K562 (cell line): ENCODE measurements around the gene TPMT. TPM values are rescaled to one million over a fixed set of nuclear protein-coding genes. Genes with fewer than 3 reads are reported as not detected.

Experiments used
- ATAC-seq: fragments of 200-7000 bp; cut with Tn5 transposase; 3 replicates; pipeline ENCODE4 v1.9.1; 2020; ENCODE audit warnings: moderate library complexity
- BruUV-seq: library from RNA; stranded (reverse); fragments of 400-500 nt; replicated peaks from 2 replicates; lab custom pipeline; 2021; lab: Mats Ljungman, UMichigan
- CTCF ChIA-PET: fragments of 300-600 bp; formaldehyde crosslinking; extraction: SDS; loops from one replicate; lab custom pipeline; 2021; ENCODE audit warnings: low intra/inter-chr PET ratio; lab: Yijun Ruan, JAX
- POLR2A ChIA-PET: fragments of 300-600, 350-650 bp; sonication (Branson Sonifier 250); formaldehyde crosslinking; extraction: SDS; loops from one replicate; lab custom pipeline; 2021; ENCODE audit warnings: antibody characterized with exemption, inconsistent platforms; lab: Yijun Ruan, JAX
- DNase-seq, 4 experiments: peaks; one replicate each; pipeline versions ENCODE4 v3.0.0 to v3.0.0-alpha.2; 2011 to 2018; ENCODE audit warnings: low spot score in 3 of 4, mixed read lengths in 3 of 4; ENCODE audit errors: extremely low read depth in 1 of 4
- FAIRE-seq: peaks from 2 replicates; lab custom pipeline; 2011; peaks lifted over from hg19 to GRCh38; lab: Jason Lieb, UNC
- H2AFZ ChIP-seq: 2 replicates; pipeline ENCODE4 v1.6.0; 2011; ENCODE audit warnings: low read depth, low read length, control low read depth, inconsistent platforms
- H3K27ac ChIP-seq: fragments of 200-600 bp; 3 replicates; pipeline ENCODE4 v1.8.0; 2011; ENCODE audit warnings: low read depth, mild to moderate bottlenecking, control low read depth, inconsistent platforms, low read length, moderate library complexity, mixed read lengths; ENCODE audit errors: extremely low read depth
- H3K27me3 ChIP-seq, 2 experiments: fragments of 300-600 bp in 1 of 2; 2 replicates in 1 of 2; 3 replicates in 1 of 2; pipeline versions ENCODE4 v1.6.0 to v1.8.0; 2011; ENCODE audit warnings: inconsistent platforms in 2 of 2, low read length in 2 of 2, mild to moderate bottlenecking in 1 of 2, mixed read lengths in 1 of 2, moderate library complexity in 1 of 2; ENCODE audit not compliant: control insufficient read depth in 2 of 2, insufficient read depth in 2 of 2
- H3K36me3 ChIP-seq: fragments of 300-600 bp; 3 replicates; pipeline ENCODE4 v1.8.0; 2011; ENCODE audit warnings: mild to moderate bottlenecking, low read length, inconsistent platforms; ENCODE audit not compliant: control insufficient read depth, insufficient read depth
- H3K4me1 ChIP-seq, 2 experiments: fragments of 200-600 bp in 1 of 2; replicated peaks in 1 of 2; 2 replicates in 1 of 2; 3 replicates in 1 of 2; pipeline versions ENCODE4 v1.5.1 to v1.8.0; 2011; ENCODE audit warnings: inconsistent platforms in 2 of 2, low read length in 2 of 2, mild to moderate bottlenecking in 1 of 2, mixed read lengths in 1 of 2, moderate library complexity in 1 of 2; ENCODE audit not compliant: control insufficient read depth in 2 of 2, insufficient read depth in 2 of 2
- H3K4me2 ChIP-seq: 2 replicates; pipeline ENCODE4 v1.6.1; 2011; ENCODE audit warnings: low read length, control low read depth, inconsistent platforms, mixed read lengths; ENCODE audit not compliant: insufficient read depth
- H3K4me3 ChIP-seq: fragments of 200-600 bp; sonication (generic), shearing (Covaris generic); 2 replicates; pipeline ENCODE4 v1.5.1; 2016; ENCODE audit warnings: control low read depth, inconsistent platforms
- H3K79me2 ChIP-seq: fragments of 200-600 bp; 3 replicates; pipeline ENCODE4 v1.8.0; 2011; ENCODE audit warnings: low read length, inconsistent platforms; ENCODE audit not compliant: control insufficient read depth, insufficient read depth
- H3K9ac ChIP-seq, 2 experiments: 2 replicates each; pipeline versions ENCODE4 v1.6.0 to v1.6.1; 2011; ENCODE audit warnings: low read depth in 2 of 2, low read length in 2 of 2, control low read depth in 1 of 2, inconsistent platforms in 1 of 2, mild to moderate bottlenecking in 1 of 2, mixed read lengths in 1 of 2; ENCODE audit not compliant: insufficient read depth in 1 of 2
- H3K9me1 ChIP-seq: one replicate; pipeline ENCODE4 v1.6.0; 2011; ENCODE audit warnings: inconsistent platforms, mild to moderate bottlenecking, low read length, moderate library complexity; ENCODE audit not compliant: control insufficient read depth, insufficient read depth
- H3K9me3 ChIP-seq: replicated peaks from 2 replicates; pipeline ENCODE4 v1.5.1; 2011; ENCODE audit warnings: low read depth, low read length, inconsistent platforms; ENCODE audit not compliant: control insufficient read depth, insufficient read depth
- H4K20me1 ChIP-seq: replicated peaks from 2 replicates; pipeline ENCODE4 v1.6.1; 2011; ENCODE audit warnings: low read length, inconsistent platforms, mixed read lengths; ENCODE audit not compliant: control insufficient read depth, insufficient read depth
- CREB3 ChIP-seq: fragments of 450-650 bp; conservative IDR thresholded peaks from 2 replicates; pipeline ENCODE4 v1.6.1; 2016; ENCODE audit warnings: missing genetic modification characterization, low read depth, mild to moderate bottlenecking, missing compliant biosample characterization, moderate library complexity
- CTCFL ChIP-seq: IDR thresholded peaks from 2 replicates; pipeline ENCODE4 v1.6.1; 2011; ENCODE audit warnings: borderline replicate concordance, low read depth, mild to moderate bottlenecking, moderate library complexity, low read length; ENCODE audit not compliant: insufficient read depth, poor library complexity, severe bottlenecking
- ETV1 ChIP-seq: fragments of 450-650 bp; conservative IDR thresholded peaks from 2 replicates; pipeline ENCODE4 v1.6.1; 2016; ENCODE audit warnings: missing genetic modification characterization, control low read depth, low read depth, missing compliant biosample characterization
- HNRNPL ChIP-seq: fragments of 200-400 bp; formaldehyde crosslinking; IDR thresholded peaks from 2 replicates; pipeline ENCODE4 v1.6.1; 2017; ENCODE audit warnings: low read depth, mild to moderate bottlenecking, low read length
- HOMEZ ChIP-seq: fragments of 250-450 bp; sonication (Bioruptor Pico); IDR thresholded peaks from 2 replicates; pipeline ENCODE4 v1.4.0; 2020; ENCODE audit warnings: mild to moderate bottlenecking, moderate library complexity
- NCOA2 ChIP-seq, 2 experiments: fragments of 450-650 bp; IDR thresholded peaks; 2 replicates each; pipeline ENCODE4 v1.6.1; 2018; ENCODE audit warnings: mild to moderate bottlenecking in 2 of 2, moderate library complexity in 1 of 2; ENCODE audit not compliant: partially characterized antibody in 2 of 2
- NEUROD1 ChIP-seq: fragments of 150-350 bp; IDR thresholded peaks from 2 replicates; pipeline ENCODE4 v1.6.1; 2014; ENCODE audit warnings: borderline replicate concordance, low read length, low read depth; ENCODE audit not compliant: partially characterized antibody
- NR1H2 ChIP-seq: sonication (generic); formaldehyde crosslinking; IDR thresholded peaks from 2 replicates; pipeline ENCODE4 v1.4.0; 2020; ENCODE audit warnings: mild to moderate bottlenecking, missing genetic modification reagents
- TEAD2 ChIP-seq: fragments of 450-650 bp; IDR thresholded peaks from 2 replicates; pipeline ENCODE4 v1.6.1; 2016; ENCODE audit warnings: missing genetic modification characterization, control low read depth, missing compliant biosample characterization
- ZBED1 ChIP-seq: IDR thresholded peaks from 2 replicates; pipeline ENCODE4 v1.6.1; 2014
- ZBTB1 ChIP-seq: sonication (generic); formaldehyde crosslinking; IDR thresholded peaks from 2 replicates; pipeline ENCODE4 v1.8.1; 2023; ENCODE audit warnings: missing genetic modification reagents, low read depth, mild to moderate bottlenecking, borderline replicate concordance
- ZBTB49 ChIP-seq: sonication (generic); formaldehyde crosslinking; IDR thresholded peaks from 2 replicates; pipeline ENCODE4 v1.8.0; 2022; ENCODE audit warnings: missing genetic modification reagents, mild to moderate bottlenecking, borderline replicate concordance
- ZFP1 ChIP-seq: fragments of 450-650 bp; formaldehyde crosslinking; IDR thresholded peaks from 2 replicates; pipeline ENCODE4 v1.4.0; 2020; ENCODE audit warnings: mild to moderate bottlenecking, mixed read lengths
- WGBS: fragments of 100-300 bp; shearing (Covaris generic); methylation state at CpG from one replicate; pipeline ENCODE4 v1.1.6; 2016; ENCODE audit warnings: low coverage, mixed read lengths; ENCODE audit not compliant: insufficient coverage; ENCODE audit errors: missing lambda C conversion rate; 5-methylcytosine and 5-hydroxymethylcytosine counted together
- in situ Hi-C: fragments of 300-500 bp; cut with MboI; formaldehyde crosslinking; loops from 4 replicates; pipeline ENCODE4 v1.15.0; 2018; ENCODE audit warnings: inconsistent platforms, mixed read lengths
- intact Hi-C: fragments of 100-400 bp; cut with micrococcal nuclease; formaldehyde crosslinking; loops from 2 replicates; pipeline ENCODE4 v1.14.2; 2022
- polyA plus RNA-seq, 8 experiments: library from polyadenylated mRNA; depleted of rRNA in 4 of 8; stranded (reverse) in 5 of 8; unstranded in 3 of 8; fragments of >200 nt; fragmentation: Nextera tagmentation in 2 of 8; fragmentation: Illumina TruSeq in 1 of 8; extraction: Ambion mirVana in 2 of 8; extraction: Trizol in 1 of 8; gene quantifications; 2 replicates each; pipeline versions ENCODE4 v1.2.1 to v1.2.3, GENCODE V29; 2011 to 2014; ENCODE audit warnings: inconsistent platforms in 1 of 8, missing spikeins in 1 of 8
- total RNA-seq, 7 experiments: library from RNA; depleted of rRNA in 6 of 7; stranded (reverse); fragments of >200 nt in 6 of 7; fragmentation: Illumina TruSeq in 2 of 7; extraction: Trizol in 2 of 7; gene quantifications; 2 replicates each; pipeline versions ENCODE4 v1.2.1 to v1.2.3, GENCODE V29; 2011 to 2021; ENCODE audit warnings: low replicate concordance in 1 of 7

TPMT gene
- total and polyA plus RNA-seq, 9 of the 15 experiments (the other 6 are each of a cell fraction or from before 2014, with no cell fraction given), result 24.2 to 67.4 (median 46.5) TPM

GRCh38 chr6:18091382-18091781 is 63.5 kb downstream of the TPMT start:
- in situ Hi-C loops, result no loop called here
- no peaks in the 10 kb centered on the region; a peak in 1 of 5 replicates for H3K4me1 ChIP-seq
- no peaks in the 10 kb centered on the region for H3K36me3 ChIP-seq
- FAIRE-seq (no peak), DNase-seq (no peak), ATAC-seq (no peak)
- no peaks in the 10 kb centered on the region for H3K79me2 ChIP-seq
- H3K27ac ChIP-seq, result no peak overlapping the region
- no peak overlapping the region for H3K4me3 ChIP-seq
- ChIA-PET POLR2A (interaction anchor here (0.6 to 1.4 kb wide), 2 partner anchors 13 to 410 kb away, joined by 3 read pairs; no protein-coding TSS in a partner anchor), CTCF (no interaction called here)
- 37% methylated on average over 1 of the region's 1 CpG for WGBS
- H2AFZ ChIP-seq, result no peak overlapping the region
- H3K9me3 ChIP-seq, result peaks cover 25% of the 10 kb centered on the region
- no peaks in the 10 kb centered on the region for H3K27me3 ChIP-seq
- intact Hi-C loops, result no loop called here
- no peak overlapping the region for H3K9ac ChIP-seq
- BruUV-seq, result no TSS peak
- H3K4me2 ChIP-seq, result no peak overlapping the region
- H4K20me1 ChIP-seq, result no peaks in the 10 kb centered on the region
- no peaks in the 10 kb centered on the region for H3K9me1 ChIP-seq
- TF ChIP-seq ZBED1 (no peak), CREB3 (tag) (no peak), TEAD2 (tag) (no peak), ZFP1 (CRISPR knock-in tag) (no peak), ZBTB1 (CRISPR knock-in tag) (no peak), NCOA2 (IDR thresholded peaks at IDR 0.05; ENCODE audit: partially characterized antibody in 2 of 2) (no peak), NR1H2 (CRISPR knock-in tag) (no peak), HOMEZ (no peak), ETV1 (tag) (no peak), HNRNPL (no peak), ZBTB49 (CRISPR knock-in tag) (no peak), CTCFL (no peak), NEUROD1 (no peak)
